ENCODE measurements around the gene CDK2.

Gene CDK2

GRCh38 chr12:55942577-55943136 lies 24.0 kb upstream of the CDK2 start:
- intact Hi-C loops (cut with DNase I; ENCODE audit: low total_unique reads) = no loop called here
- Histone ChIP-seq H3K27me3 (no peaks in the 10 kb centered on the region), H3K36me3 (peaks cover 0 to 60% (median 3%) of the 10 kb centered on the region in 3 donors), H3K9me3 (no peaks in the 10 kb centered on the region), H3K27ac (no peak overlapping the region), H3K4me3 (no peak overlapping the region), H3K4me1 (peaks cover 0 to 7% (median 5%) of the 10 kb centered on the region in 4 donors)
- DNase-seq = no peak
- TF ChIP-seq, protein P1, sequence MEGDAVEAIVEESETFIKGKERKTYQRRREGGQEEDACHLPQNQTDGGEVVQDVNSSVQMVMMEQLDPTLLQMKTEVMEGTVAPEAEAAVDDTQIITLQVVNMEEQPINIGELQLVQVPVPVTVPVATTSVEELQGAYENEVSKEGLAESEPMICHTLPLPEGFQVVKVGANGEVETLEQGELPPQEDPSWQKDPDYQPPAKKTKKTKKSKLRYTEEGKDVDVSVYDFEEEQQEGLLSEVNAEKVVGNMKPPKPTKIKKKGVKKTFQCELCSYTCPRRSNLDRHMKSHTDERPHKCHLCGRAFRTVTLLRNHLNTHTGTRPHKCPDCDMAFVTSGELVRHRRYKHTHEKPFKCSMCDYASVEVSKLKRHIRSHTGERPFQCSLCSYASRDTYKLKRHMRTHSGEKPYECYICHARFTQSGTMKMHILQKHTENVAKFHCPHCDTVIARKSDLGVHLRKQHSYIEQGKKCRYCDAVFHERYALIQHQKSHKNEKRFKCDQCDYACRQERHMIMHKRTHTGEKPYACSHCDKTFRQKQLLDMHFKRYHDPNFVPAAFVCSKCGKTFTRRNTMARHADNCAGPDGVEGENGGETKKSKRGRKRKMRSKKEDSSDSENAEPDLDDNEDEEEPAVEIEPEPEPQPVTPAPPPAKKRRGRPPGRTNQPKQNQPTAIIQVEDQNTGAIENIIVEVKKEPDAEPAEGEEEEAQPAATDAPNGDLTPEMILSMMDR (IDR thresholded peaks at IDR 0.05) = no peak

DNA sequence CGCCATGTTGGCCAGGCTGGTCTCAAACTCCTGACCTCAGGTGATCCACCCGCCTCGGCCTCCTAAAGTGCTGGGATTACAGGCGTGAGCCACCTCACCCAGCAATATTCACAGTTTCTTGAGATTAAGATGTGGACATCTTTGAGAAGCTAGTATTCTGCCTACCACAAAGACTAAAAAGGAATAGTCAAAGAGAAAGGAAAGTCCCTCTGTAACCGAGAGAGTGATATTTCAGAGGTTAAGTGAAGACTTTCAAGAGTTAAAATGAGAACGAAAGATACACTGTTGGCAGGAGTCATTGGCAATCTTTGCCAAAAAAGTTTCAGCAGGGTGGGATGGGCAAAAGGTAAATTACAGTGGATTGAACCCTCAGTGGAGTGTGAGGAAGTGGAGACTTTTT lies 20.1 kb upstream of the CDK2 start:
- Histone ChIP-seq H3K27me3 (no peaks in the 10 kb centered on the region), H3K27ac (no peak overlapping the region), H3K9me3 (no peaks in the 10 kb centered on the region), H3K4me1 (no peaks in the 10 kb centered on the region), H3K36me3 (peaks cover 0 to 63% (median 7%) of the 10 kb centered on the region in 3 donors), H3K4me3 (no peak overlapping the region)
- intact Hi-C loops (cut with DNase I; ENCODE audit: low total_unique reads) = no loop called here
- DNase-seq = no peak
- TF ChIP-seq, protein P1 (IDR thresholded peaks at IDR 0.05) = no peak

DNA sequence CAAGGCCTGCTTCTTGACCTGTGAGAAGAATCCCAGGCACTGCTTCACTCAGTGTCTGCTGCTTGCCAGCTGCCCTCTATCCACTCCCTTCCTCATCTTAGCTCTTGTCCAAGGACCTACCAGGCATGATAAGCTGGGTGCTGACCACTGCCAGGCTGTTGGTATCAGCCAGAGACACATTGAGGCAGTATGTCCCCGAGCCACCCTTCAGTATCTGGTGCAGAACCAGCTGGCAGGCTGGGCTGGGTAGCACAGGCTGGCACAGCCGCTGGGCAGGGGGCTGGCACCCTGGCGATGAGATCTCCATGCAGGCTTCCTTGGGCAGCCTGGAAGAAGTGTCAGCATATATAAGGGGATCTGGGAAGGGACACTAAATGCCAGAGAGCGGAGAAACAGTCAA lies 11.3 kb upstream of the CDK2 start:
- no peak overlapping the region for H3K27ac ChIP-seq
- no peaks in the 10 kb centered on the region for H3K9me3 ChIP-seq
- H3K4me1 ChIP-seq = peaks cover 0 to 7% (median 0%) of the 10 kb centered on the region in 4 donors
- no peaks in the 10 kb centered on the region for H3K27me3 ChIP-seq
- TF ChIP-seq, protein P1 (IDR thresholded peaks at IDR 0.05) = no peak
- DNase-seq = no peak
- H3K36me3 ChIP-seq = peaks cover 0 to 29% (median 23%) of the 10 kb centered on the region in 3 donors
- no peak overlapping the region for H3K4me3 ChIP-seq
- intact Hi-C loops (cut with DNase I; ENCODE audit: low total_unique reads) = no loop called here

DNA sequence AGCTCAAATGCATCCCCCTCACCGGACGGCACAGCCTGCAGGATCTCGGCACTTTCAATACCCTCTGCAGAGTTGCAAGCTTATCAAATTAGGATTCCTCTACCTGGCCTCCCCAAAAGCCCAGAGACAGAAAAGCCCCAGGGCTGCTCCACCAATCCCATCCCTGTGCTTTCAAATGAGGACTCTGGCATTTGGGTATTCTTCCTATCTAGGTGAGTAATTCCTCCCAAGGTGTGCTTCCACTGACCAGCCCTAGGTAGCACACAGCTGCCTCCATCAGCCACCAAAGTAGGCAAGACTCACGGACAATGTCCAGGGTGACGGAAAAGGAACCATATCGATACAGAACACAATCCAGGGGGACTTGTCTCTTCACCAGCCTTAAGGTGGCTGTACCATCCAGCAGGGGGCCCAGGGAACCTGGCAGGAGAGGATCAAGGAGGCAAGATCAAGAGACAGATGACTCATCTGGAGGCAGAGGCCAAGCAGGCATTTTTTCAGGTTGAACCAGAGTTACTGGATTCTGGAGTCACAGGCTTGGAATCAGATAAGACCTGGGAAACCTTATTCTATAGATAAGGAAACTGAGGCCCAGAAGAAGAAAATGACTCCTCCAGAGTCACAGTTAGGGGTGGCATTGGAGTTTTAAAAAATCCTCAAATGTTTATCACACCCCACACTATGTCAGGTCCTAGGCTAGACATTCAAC lies 10.7 kb upstream of the CDK2 start:
- Histone ChIP-seq H3K27ac (no peak overlapping the region), H3K4me3 (no peak overlapping the region), H3K36me3 (peaks cover 0 to 29% (median 23%) of the 10 kb centered on the region in 3 donors), H3K9me3 (no peaks in the 10 kb centered on the region), H3K4me1 (peaks cover 0 to 7% (median 0%) of the 10 kb centered on the region in 4 donors), H3K27me3 (no peaks in the 10 kb centered on the region)
- TF ChIP-seq, protein P1 (IDR thresholded peaks at IDR 0.05) = no peak
- intact Hi-C loops (cut with DNase I; ENCODE audit: low total_unique reads) = no loop called here
- DNase-seq = no peak

GRCh38 chr12:55957106-55957859 lies 9.3 kb upstream of the CDK2 start:
- H3K36me3 ChIP-seq = peaks cover 0 to 16% (median 13%) of the 10 kb centered on the region in 3 donors
- no peaks in the 10 kb centered on the region for H3K27me3 ChIP-seq
- TF ChIP-seq, protein P1 (IDR thresholded peaks at IDR 0.05) = no peak
- intact Hi-C loops (cut with DNase I; ENCODE audit: low total_unique reads) = no loop called here
- no peak overlapping the region for H3K27ac ChIP-seq
- H3K4me3 ChIP-seq = no peak overlapping the region
- H3K4me1 ChIP-seq = peaks cover 0 to 7% (median 0%) of the 10 kb centered on the region in 4 donors
- no peak for DNase-seq
- H3K9me3 ChIP-seq = no peaks in the 10 kb centered on the region

All from tibial artery (tissue), 4 donors.